Endothelial cell of umbilical vein (primary cell): Measurements from ENCODE around the gene TMOD1. TPM values are rescaled to one million over a fixed set of nuclear protein-coding genes. Genes with fewer than 3 reads are reported as not detected.

Experiments
- BruUV-seq: library from RNA; stranded (reverse); fragments of 400-500 nt; replicated peaks from 2 replicates; lab custom pipeline; 2021; lab: Mats Ljungman, UMichigan
- CTCF ChIA-PET: fragments of 300-600, 350-600 bp; sonication (Branson Sonifier 250); formaldehyde crosslinking; loops from one replicate; lab custom pipeline; 2021; ENCODE audit warnings: antibody characterized with exemption, inconsistent platforms; lab: Charles Lee
- POLR2A ChIA-PET: fragments of 300-600, 350-600 bp; sonication (Branson Sonifier 250); formaldehyde crosslinking; loops from one replicate; lab custom pipeline; 2021; ENCODE audit warnings: antibody characterized with exemption, inconsistent platforms; lab: Charles Lee
- DNase-seq: peaks from one replicate; pipeline ENCODE4 v3.0.0-alpha.2; 2011; ENCODE audit warnings: low read depth, low spot score
- FAIRE-seq: peaks from 2 replicates; lab custom pipeline; 2011; peaks lifted over from hg19 to GRCh38; lab: Jason Lieb, UNC
- H2AFZ ChIP-seq: 2 replicates; pipeline ENCODE4 v1.6.0; 2012; ENCODE audit warnings: low read depth, low read length, control low read depth, inconsistent platforms
- H3K27ac ChIP-seq: 2 replicates; pipeline ENCODE4 v1.5.1; 2011; ENCODE audit warnings: low read depth, mild to moderate bottlenecking, control low read depth, low read length, moderate library complexity; ENCODE audit not compliant: insufficient read depth
- H3K27me3 ChIP-seq, 2 experiments: 2 replicates each; pipeline versions ENCODE4 v1.6.0 to v1.6.1; 2011; ENCODE audit warnings: low read length in 2 of 2, mixed read lengths in 1 of 2; ENCODE audit not compliant: control insufficient read depth in 2 of 2, insufficient read depth in 2 of 2
- H3K36me3 ChIP-seq, 2 experiments: 2 replicates in 1 of 2; 3 replicates in 1 of 2; pipeline ENCODE4 v1.5.1; 2011; ENCODE audit warnings: low read length in 2 of 2, mild to moderate bottlenecking in 1 of 2, moderate library complexity in 1 of 2; ENCODE audit not compliant: control insufficient read depth in 2 of 2, insufficient read depth in 2 of 2; ENCODE audit errors: extremely low read depth in 1 of 2
- H3K4me1 ChIP-seq: 3 replicates; pipeline ENCODE4 v1.5.1; 2011; ENCODE audit warnings: mild to moderate bottlenecking, low read length; ENCODE audit not compliant: control insufficient read depth, insufficient read depth; ENCODE audit errors: extremely low read depth
- H3K4me2 ChIP-seq: 2 replicates; pipeline ENCODE4 v1.6.1; 2011; ENCODE audit warnings: low read length, control low read depth, mixed read lengths; ENCODE audit not compliant: insufficient read depth
- H3K4me3 ChIP-seq, 3 experiments: fragments of 200-600 bp in 1 of 3; sonication (generic), shearing (Covaris generic) in 1 of 3; replicated peaks in 1 of 3; 2 replicates each; pipeline ENCODE4 v1.5.1; 2011 to 2016; ENCODE audit warnings: control low read depth in 3 of 3, low read length in 3 of 3, mild to moderate bottlenecking in 2 of 3, inconsistent platforms in 1 of 3, low read depth in 1 of 3, moderate library complexity in 1 of 3; ENCODE audit not compliant: insufficient read depth in 1 of 3
- H3K79me2 ChIP-seq: 2 replicates; pipeline ENCODE4 v1.6.0; 2012; ENCODE audit warnings: low read length, inconsistent platforms; ENCODE audit not compliant: control insufficient read depth, insufficient read depth
- H3K9ac ChIP-seq: replicated peaks from 2 replicates; pipeline ENCODE3; 2011; ENCODE audit warnings: low read length, control low read depth; ENCODE audit not compliant: insufficient read depth; ENCODE audit errors: extremely low read depth
- H3K9me1 ChIP-seq: replicated peaks from 3 replicates; pipeline ENCODE4 v1.6.0; 2011; ENCODE audit warnings: mild to moderate bottlenecking, low read length; ENCODE audit not compliant: control insufficient read depth, insufficient read depth; ENCODE audit errors: extremely low read depth
- H3K9me3 ChIP-seq: replicated peaks from 2 replicates; pipeline ENCODE4 v1.5.1; 2012; ENCODE audit warnings: low read length, inconsistent platforms; ENCODE audit not compliant: control insufficient read depth, insufficient read depth
- H4K20me1 ChIP-seq: replicated peaks from 2 replicates; pipeline ENCODE3; 2011; ENCODE audit warnings: mild to moderate bottlenecking, low read length; ENCODE audit not compliant: control insufficient read depth, insufficient read depth; ENCODE audit errors: extremely low read depth
- EZH2 ChIP-seq: IDR thresholded peaks from 2 replicates; pipeline ENCODE4 v1.6.1; 2012; ENCODE audit warnings: borderline replicate concordance, low read depth, mild to moderate bottlenecking, moderate library complexity, low read length, inconsistent platforms; ENCODE audit not compliant: severe bottlenecking
- GATA2 ChIP-seq: IDR thresholded peaks from 2 replicates; pipeline ENCODE4 v1.7.0; 2011; ENCODE audit warnings: low read depth, mild to moderate bottlenecking, moderate library complexity, mixed read lengths, low read length; ENCODE audit not compliant: insufficient read length, insufficient read depth
- JUN ChIP-seq: IDR thresholded peaks from 2 replicates; pipeline ENCODE4 v1.6.1; 2011; ENCODE audit warnings: borderline replicate concordance, low read depth; ENCODE audit not compliant: insufficient read length, insufficient read depth
- MYC ChIP-seq: IDR thresholded peaks from one replicate; pipeline ENCODE4 v1.6.1; 2011; ENCODE audit warnings: mild to moderate bottlenecking, low read depth, low read length
- POLR2A ChIP-seq: IDR thresholded peaks from 2 replicates; pipeline ENCODE4 v1.6.1; 2012; ENCODE audit warnings: low read depth, mild to moderate bottlenecking, control low read depth, low read length
- POLR2AphosphoS5 ChIP-seq: IDR thresholded peaks from 2 replicates; pipeline ENCODE4 v1.6.1; 2012; ENCODE audit warnings: low read depth, mild to moderate bottlenecking, control low read depth, low read length, moderate library complexity; ENCODE audit not compliant: insufficient read depth
- dilution Hi-C: fragments of 300-500 bp; cut with MboI; formaldehyde crosslinking; loops from one replicate; pipeline ENCODE4 v1.15.0; 2019; ENCODE audit warnings: low sequenced_read_pairs; ENCODE audit not compliant: extremely low pct_ligation_motif_present
- intact Hi-C: fragments of 100-400 bp; cut with micrococcal nuclease; formaldehyde crosslinking; loops from one replicate; pipeline ENCODE4 v1.10.0; 2022
- polyA plus RNA-seq, 4 experiments: library from polyadenylated mRNA; depleted of rRNA in 3 of 4; stranded (reverse) in 3 of 4; unstranded in 1 of 4; fragments of >200 nt; gene quantifications; 2 replicates each; pipeline versions ENCODE4 v1.2.1 to v1.2.3, GENCODE V29; 2011 to 2012; ENCODE audit warnings: missing spikeins in 1 of 4
- total RNA-seq: library from RNA; stranded (reverse); gene quantifications from 2 replicates; pipeline ENCODE4 v1.2.3, GENCODE V29; 2021
- TF ChIP-seq, protein P1 (sequence below): IDR thresholded peaks from 2 replicates; pipeline ENCODE4 v1.6.1; 2011; ENCODE audit not compliant: insufficient read depth, insufficient read length
- TF ChIP-seq, protein P2 (sequence below), 2 donors: IDR thresholded peaks; 1 replicate in 1 of 2; 2 replicates in 1 of 2; pipeline ENCODE4 v1.5.1; 2011; ENCODE audit warnings: low read length in 2 of 2, mild to moderate bottlenecking in 2 of 2, moderate library complexity in 2 of 2, control low read depth in 1 of 2, inconsistent platforms in 1 of 2, low read depth in 1 of 2; ENCODE audit not compliant: insufficient read depth in 1 of 2; ENCODE audit errors: extremely low read depth in 1 of 2

The TMOD1 gene
- total and polyA plus RNA-seq, 2 donors (not counting 3 experiments of a cell fraction or from before 2014, with no cell fraction given): 0.26 to 1.4 TPM

DNA sequence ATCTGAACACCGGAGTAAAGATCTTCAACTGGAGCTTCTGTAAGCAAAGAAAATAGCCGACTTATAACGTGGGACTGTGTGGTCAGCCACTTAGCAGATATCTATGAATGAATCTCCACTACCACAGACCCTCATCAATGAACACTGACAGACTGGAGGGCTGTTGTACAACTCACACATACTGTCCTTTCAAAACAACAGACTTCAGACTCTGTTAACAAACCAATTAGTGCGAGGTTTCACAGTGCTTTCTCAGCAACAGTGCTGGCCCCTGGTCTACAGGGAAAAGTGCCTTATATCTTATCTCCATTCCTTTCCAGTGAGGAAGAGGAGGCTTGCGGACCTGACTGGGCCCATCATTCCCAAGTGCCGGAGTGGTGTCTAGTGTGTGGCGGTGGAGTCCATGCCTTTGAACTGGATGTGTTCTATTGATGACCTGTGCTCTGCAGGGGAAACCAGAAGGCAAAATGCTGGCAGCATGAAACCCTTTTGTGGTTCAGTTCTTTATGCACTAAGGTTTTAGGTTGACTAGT lies 97.9 kb downstream of the TMOD1 start:
- ChIA-PET POLR2A (no interaction called here), CTCF (interaction anchor here (0.6 to 15.7 kb wide), 55 partner anchors 10 to 745 kb away, joined by 3 to 775 read pairs (median 8); partner anchors contain the start of genes NCBP1, TDRD7, TMOD1 and TSTD2)
- dilution Hi-C loops: no loop called here
- H3K4me1 ChIP-seq: no peaks in the 10 kb centered on the region
- no peak overlapping the region for H3K9ac ChIP-seq
- intact Hi-C loops: loop anchor here (2.0 to 5.0 kb wide), 3 partner anchors 35 to 742 kb away; no protein-coding TSS in a partner anchor
- H4K20me1 ChIP-seq: no peaks in the 10 kb centered on the region
- H3K36me3 ChIP-seq: peaks cover 0 to 9% of the 10 kb centered on the region in 2 experiments
- H3K4me3 ChIP-seq: no peak overlapping the region
- no peak overlapping the region for H3K4me2 ChIP-seq
- H3K79me2 ChIP-seq: no peaks in the 10 kb centered on the region
- no peak overlapping the region for H3K27ac ChIP-seq
- FAIRE-seq: no peak
- DNase-seq: no peak
- H3K9me1 ChIP-seq: no peaks in the 10 kb centered on the region
- peaks cover 0 to 4% of the 10 kb centered on the region in 2 experiments for H3K27me3 ChIP-seq
- H3K9me3 ChIP-seq: no peaks in the 10 kb centered on the region
- no TSS peak for BruUV-seq
- TF ChIP-seq MYC (no peak), POLR2AphosphoS5 (no peak), POLR2A (no peak), JUN (no peak), EZH2 (no peak), GATA2 (no peak)
- TF ChIP-seq, protein P1, sequence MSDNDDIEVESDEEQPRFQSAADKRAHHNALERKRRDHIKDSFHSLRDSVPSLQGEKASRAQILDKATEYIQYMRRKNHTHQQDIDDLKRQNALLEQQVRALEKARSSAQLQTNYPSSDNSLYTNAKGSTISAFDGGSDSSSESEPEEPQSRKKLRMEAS: no peak
- TF ChIP-seq, protein P2, sequence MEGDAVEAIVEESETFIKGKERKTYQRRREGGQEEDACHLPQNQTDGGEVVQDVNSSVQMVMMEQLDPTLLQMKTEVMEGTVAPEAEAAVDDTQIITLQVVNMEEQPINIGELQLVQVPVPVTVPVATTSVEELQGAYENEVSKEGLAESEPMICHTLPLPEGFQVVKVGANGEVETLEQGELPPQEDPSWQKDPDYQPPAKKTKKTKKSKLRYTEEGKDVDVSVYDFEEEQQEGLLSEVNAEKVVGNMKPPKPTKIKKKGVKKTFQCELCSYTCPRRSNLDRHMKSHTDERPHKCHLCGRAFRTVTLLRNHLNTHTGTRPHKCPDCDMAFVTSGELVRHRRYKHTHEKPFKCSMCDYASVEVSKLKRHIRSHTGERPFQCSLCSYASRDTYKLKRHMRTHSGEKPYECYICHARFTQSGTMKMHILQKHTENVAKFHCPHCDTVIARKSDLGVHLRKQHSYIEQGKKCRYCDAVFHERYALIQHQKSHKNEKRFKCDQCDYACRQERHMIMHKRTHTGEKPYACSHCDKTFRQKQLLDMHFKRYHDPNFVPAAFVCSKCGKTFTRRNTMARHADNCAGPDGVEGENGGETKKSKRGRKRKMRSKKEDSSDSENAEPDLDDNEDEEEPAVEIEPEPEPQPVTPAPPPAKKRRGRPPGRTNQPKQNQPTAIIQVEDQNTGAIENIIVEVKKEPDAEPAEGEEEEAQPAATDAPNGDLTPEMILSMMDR (IDR thresholded peaks at IDR 0.05; ENCODE audit: extremely low read depth in 1 of 2, insufficient read depth in 1 of 2, low read depth in 1 of 2, low read length in 2 of 2): no peak
- no peak overlapping the region for H2AFZ ChIP-seq
